IPS-20b (cell line): ENCODE data around the gene NUDT21.

ENCODE experiments used
- H3K27ac ChIP-seq: one replicate; pipeline ENCODE4 v1.5.1; 2013; ENCODE audit warnings: low read length
- H3K27me3 ChIP-seq: 2 replicates; pipeline ENCODE4 v1.6.1; 2013; ENCODE audit warnings: mild to moderate bottlenecking, low read length, inconsistent platforms; ENCODE audit not compliant: insufficient read depth
- H3K36me3 ChIP-seq: 2 replicates; pipeline ENCODE4 v1.6.1; 2013; ENCODE audit warnings: low read depth, mild to moderate bottlenecking, inconsistent platforms, low read length, moderate library complexity; ENCODE audit not compliant: insufficient read depth
- H3K4me1 ChIP-seq: 2 replicates; pipeline ENCODE4 v1.6.1; 2013; ENCODE audit warnings: mild to moderate bottlenecking, control low read depth, inconsistent platforms, low read length, moderate library complexity; ENCODE audit not compliant: insufficient read depth
- H3K4me3 ChIP-seq: 2 replicates; pipeline ENCODE4 v1.5.1; 2013; ENCODE audit warnings: mild to moderate bottlenecking, low read length, inconsistent platforms
- H3K9ac ChIP-seq: 2 replicates; pipeline ENCODE4 v1.6.1; 2013; ENCODE audit warnings: low read depth, mild to moderate bottlenecking, inconsistent platforms, low read length, moderate library complexity
- H3K9me3 ChIP-seq: 2 replicates; pipeline ENCODE4 v1.6.1; 2013; ENCODE audit warnings: mild to moderate bottlenecking, low read depth, low read length, inconsistent platforms; ENCODE audit not compliant: insufficient read depth

The NUDT21 gene

GRCh38 chr16:56478281-56479049 is 27.3 kb upstream of the NUDT21 start:
- H3K4me1 ChIP-seq: peaks cover 4% of the 10 kb centered on the region; the same call in 1 of the 2 replicates
- H3K9ac ChIP-seq: no peak overlapping the region
- no peak overlapping the region for H3K27ac ChIP-seq
- H3K4me3 ChIP-seq: no peak overlapping the region
- H3K36me3 ChIP-seq: peaks cover 60% of the 10 kb centered on the region
- no peaks in the 10 kb centered on the region for H3K27me3 ChIP-seq
- no peaks in the 10 kb centered on the region for H3K9me3 ChIP-seq

DNA sequence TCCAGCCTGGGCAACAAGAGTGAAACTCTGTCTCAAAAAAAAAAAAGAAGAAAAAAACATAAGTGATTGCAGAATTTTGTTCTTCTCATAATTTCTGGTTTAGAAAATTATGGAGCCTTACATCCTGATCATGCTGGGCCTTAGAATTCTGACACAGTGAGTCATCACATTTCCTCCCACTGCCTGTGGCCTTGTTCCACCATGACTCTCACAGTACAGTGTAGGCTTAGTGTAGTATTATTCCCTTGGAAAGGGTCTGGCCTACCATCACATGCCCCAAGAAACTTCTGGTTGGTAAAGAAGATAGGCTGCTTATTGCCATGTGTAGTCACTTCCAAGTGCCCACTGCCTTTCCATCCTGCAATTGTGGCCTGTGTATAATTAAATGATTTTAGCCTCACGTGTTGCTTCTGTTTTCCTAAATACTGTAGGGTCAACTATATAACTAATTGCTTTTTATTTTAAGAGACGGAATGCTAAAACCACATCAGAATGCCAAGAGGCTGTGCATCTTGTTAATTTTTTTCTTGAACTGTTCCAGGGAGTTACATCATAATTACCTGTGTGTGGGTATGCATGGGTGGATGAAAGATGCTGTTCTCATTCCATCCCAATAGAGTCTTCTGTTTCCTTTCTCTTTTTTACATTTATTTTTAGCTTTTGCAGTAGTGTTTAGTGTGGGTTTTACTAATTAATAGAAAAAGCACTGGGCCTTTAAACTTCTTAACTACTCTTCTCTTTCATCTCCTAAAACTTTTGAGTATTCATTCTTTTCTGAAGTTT is 26.2 kb upstream of the NUDT21 start:
- Histone ChIP-seq H3K36me3 (peaks cover 72% of the 10 kb centered on the region), H3K4me1 (peaks cover 4% of the 10 kb centered on the region; the same call in 1 of the 2 replicates), H3K4me3 (no peak overlapping the region), H3K27me3 (no peaks in the 10 kb centered on the region), H3K9me3 (no peaks in the 10 kb centered on the region), H3K27ac (no peak overlapping the region), H3K9ac (no peak overlapping the region)

- Histone ChIP-seq H3K27ac (no peak overlapping the region), H3K9ac (no peak overlapping the region), H3K36me3 (peaks cover 93% of the 10 kb centered on the region), H3K4me1 (peaks cover 4% of the 10 kb centered on the region; the same call in 1 of the 2 replicates), H3K9me3 (no peaks in the 10 kb centered on the region), H3K27me3 (no peaks in the 10 kb centered on the region), H3K4me3 (no peak overlapping the region)
Measured at GRCh38 chr16:56475201-56475600, 24.1 kb upstream of the NUDT21 start.

DNA sequence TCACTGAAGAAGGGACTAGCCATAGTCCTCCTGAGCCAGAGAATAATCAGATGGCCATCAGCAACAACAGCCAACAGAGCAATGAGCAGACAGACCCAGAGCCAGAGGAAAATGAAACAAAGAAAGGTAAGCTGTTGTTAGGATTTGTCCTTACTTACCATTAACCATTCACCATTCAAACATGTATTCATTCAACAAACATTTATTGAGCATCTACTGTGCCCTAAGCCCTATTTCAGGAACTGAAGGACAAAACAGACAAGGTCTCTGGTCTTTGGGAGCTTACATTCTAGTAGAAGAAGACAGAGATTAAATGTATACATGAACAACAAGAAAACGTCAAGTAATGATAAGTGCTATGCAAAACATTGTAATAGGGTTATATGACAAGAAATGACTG is 19.5 kb upstream of the NUDT21 start:
- no peaks in the 10 kb centered on the region for H3K27me3 ChIP-seq
- H3K4me3 ChIP-seq: no peak overlapping the region
- peaks cover 99% of the 10 kb centered on the region for H3K36me3 ChIP-seq
- peaks cover 4% of the 10 kb centered on the region; the same call in 1 of the 2 replicates for H3K4me1 ChIP-seq
- H3K27ac ChIP-seq: no peak overlapping the region
- no peaks in the 10 kb centered on the region for H3K9me3 ChIP-seq
- no peak overlapping the region for H3K9ac ChIP-seq

- Histone ChIP-seq H3K9ac (no peak overlapping the region), H3K36me3 (peaks cover 99% of the 10 kb centered on the region), H3K4me3 (no peak overlapping the region), H3K27ac (no peak overlapping the region), H3K27me3 (no peaks in the 10 kb centered on the region), H3K4me1 (peaks cover 4% of the 10 kb centered on the region; the same call in 1 of the 2 replicates), H3K9me3 (no peaks in the 10 kb centered on the region)
Measured at GRCh38 chr16:56470232-56470631, 19.1 kb upstream of the NUDT21 start.

DNA sequence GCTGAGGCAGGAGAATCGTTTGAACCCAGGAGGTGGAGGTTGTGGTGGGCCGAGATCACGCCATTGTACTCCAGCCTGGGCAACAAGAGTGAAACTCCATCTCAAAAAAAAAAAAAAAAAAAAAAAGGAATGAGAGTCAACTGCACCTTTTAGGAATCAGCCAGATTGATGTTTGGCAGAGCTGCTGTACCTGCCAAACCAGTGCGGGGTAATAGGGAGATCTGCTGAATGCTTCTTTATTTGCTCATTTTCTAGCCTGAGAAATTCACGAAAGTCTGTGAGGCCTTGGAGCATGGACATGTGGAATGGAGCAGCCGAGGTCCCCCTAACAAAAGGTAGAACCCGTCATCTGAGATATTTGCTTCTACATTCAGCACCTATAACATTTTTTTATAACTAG is 18.6 kb upstream of the NUDT21 start:
- Histone ChIP-seq H3K27ac (no peak overlapping the region), H3K27me3 (no peaks in the 10 kb centered on the region), H3K4me3 (no peak overlapping the region), H3K9me3 (no peaks in the 10 kb centered on the region), H3K36me3 (peaks cover 96% of the 10 kb centered on the region), H3K4me1 (peaks cover under 1% of the 10 kb centered on the region; the same call in 1 of the 2 replicates), H3K9ac (no peak overlapping the region)

DNA sequence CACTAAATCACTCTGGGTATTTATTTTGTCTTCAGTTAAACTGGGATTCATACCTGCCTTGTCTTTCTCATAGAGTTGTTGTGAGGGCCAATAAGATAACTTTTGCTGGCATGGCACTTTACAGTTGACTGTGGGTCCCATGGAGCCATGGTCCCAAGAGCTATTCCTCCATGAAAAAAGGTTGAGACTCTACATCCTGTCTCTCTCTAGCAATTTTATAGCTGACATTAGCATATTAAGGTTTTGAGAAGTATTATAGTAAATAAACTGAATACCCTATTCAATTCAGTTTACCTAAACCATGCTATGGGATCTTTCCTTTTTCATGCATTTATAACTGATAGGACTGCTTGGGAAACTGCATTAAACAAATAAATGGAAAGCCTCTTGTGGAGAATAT is 17.7 kb upstream of the NUDT21 start:
- Histone ChIP-seq H3K4me3 (no peak overlapping the region), H3K9ac (no peak overlapping the region), H3K4me1 (no peaks in the 10 kb centered on the region), H3K27me3 (no peaks in the 10 kb centered on the region), H3K9me3 (no peaks in the 10 kb centered on the region), H3K36me3 (peaks cover 96% of the 10 kb centered on the region), H3K27ac (no peak overlapping the region)

GRCh38 chr16:56466344-56466743 is 15.2 kb upstream of the NUDT21 start:
- no peak overlapping the region for H3K9ac ChIP-seq
- peaks cover 93% of the 10 kb centered on the region for H3K36me3 ChIP-seq
- H3K9me3 ChIP-seq: no peaks in the 10 kb centered on the region
- H3K4me1 ChIP-seq: no peaks in the 10 kb centered on the region
- no peak overlapping the region for H3K4me3 ChIP-seq
- H3K27me3 ChIP-seq: no peaks in the 10 kb centered on the region
- H3K27ac ChIP-seq: no peak overlapping the region

GRCh38 chr16:56463153-56463552 is 12.0 kb upstream of the NUDT21 start:
- Histone ChIP-seq H3K4me3 (no peak overlapping the region), H3K36me3 (peaks cover 90% of the 10 kb centered on the region), H3K4me1 (no peaks in the 10 kb centered on the region), H3K27ac (no peak overlapping the region), H3K9me3 (no peaks in the 10 kb centered on the region), H3K27me3 (no peaks in the 10 kb centered on the region), H3K9ac (no peak overlapping the region)

- H3K4me1 ChIP-seq: no peaks in the 10 kb centered on the region
- H3K36me3 ChIP-seq: peaks cover 89% of the 10 kb centered on the region
- H3K9me3 ChIP-seq: no peaks in the 10 kb centered on the region
- H3K27ac ChIP-seq: no peak overlapping the region
- no peak overlapping the region for H3K9ac ChIP-seq
- no peak overlapping the region for H3K4me3 ChIP-seq
- no peaks in the 10 kb centered on the region for H3K27me3 ChIP-seq
Measured at GRCh38 chr16:56462064-56462796, 11.1 kb upstream of the NUDT21 start.

GRCh38 chr16:56460101-56460500 is 9.0 kb upstream of the NUDT21 start:
- Histone ChIP-seq H3K9me3 (no peaks in the 10 kb centered on the region), H3K27me3 (no peaks in the 10 kb centered on the region), H3K36me3 (peaks cover 89% of the 10 kb centered on the region), H3K9ac (no peak overlapping the region), H3K4me3 (no peak overlapping the region), H3K4me1 (no peaks in the 10 kb centered on the region), H3K27ac (no peak overlapping the region)
